HEK293 (cell line): ENCODE measurements around the gene ERICH3.

ENCODE experiments used
- CTCF ChIA-PET: fragments of 350-600 bp; formaldehyde crosslinking; extraction: SDS; loops from one replicate; lab custom pipeline; 2021; ENCODE audit warnings: antibody characterized with exemption; lab: Yijun Ruan, JAX
- POLR2A ChIA-PET: fragments of 300-600 bp; formaldehyde crosslinking; extraction: SDS; loops from one replicate; lab custom pipeline; 2020; ENCODE audit warnings: antibody characterized with exemption, inconsistent platforms; lab: Yijun Ruan, JAX
- H3K27ac ChIP-seq: fragments of 200-500 bp; sonication (Bioruptor generic); 2 replicates; pipeline ENCODE4 v1.5.1; 2014; ENCODE audit warnings: low read depth, low read length, control low read depth, inconsistent platforms; ENCODE audit errors: extremely low read depth
- H3K36me3 ChIP-seq, 2 experiments: fragments of 200-500 bp in 1 of 2; sonication (Bioruptor generic) in 1 of 2; 1 replicate in 1 of 2; 2 replicates in 1 of 2; pipeline ENCODE4 v1.5.1; 2014 to 2017; ENCODE audit warnings: inconsistent platforms in 2 of 2, low read length in 2 of 2; ENCODE audit not compliant: control insufficient read depth in 2 of 2, insufficient read depth in 1 of 2
- H3K4me1 ChIP-seq: fragments of 200-500 bp; sonication (Bioruptor generic); 2 replicates; pipeline ENCODE4 v1.5.1; 2014; ENCODE audit warnings: mild to moderate bottlenecking, low read length, inconsistent platforms; ENCODE audit not compliant: control insufficient read depth, insufficient read depth
- H3K4me3 ChIP-seq: 2 replicates; pipeline ENCODE4 v1.5.1; 2011; ENCODE audit warnings: low read depth, mild to moderate bottlenecking, control low read depth, low read length, moderate library complexity
- H3K9me3 ChIP-seq: fragments of 200-500 bp; sonication (Bioruptor generic); 2 replicates; pipeline ENCODE4 v1.5.1; 2014; ENCODE audit warnings: low read depth, low read length, inconsistent platforms; ENCODE audit not compliant: control insufficient read depth, insufficient read depth
- CTCF ChIP-seq: fragments of 450-650 bp; formaldehyde crosslinking; IDR thresholded peaks from 2 replicates; pipeline ENCODE4 v1.5.1; 2016; ENCODE audit warnings: missing biosample characterization, missing genetic modification characterization
- EGR2 ChIP-seq: fragments of 450-650 bp; formaldehyde crosslinking; IDR thresholded peaks from 2 replicates; pipeline ENCODE4 v1.5.1; 2016; ENCODE audit warnings: low read depth, missing biosample characterization, missing genetic modification characterization
- GLIS1 ChIP-seq: fragments of 450-650 bp; formaldehyde crosslinking; IDR thresholded peaks from 2 replicates; pipeline ENCODE4 v1.5.1; 2016; ENCODE audit warnings: missing biosample characterization, missing genetic modification characterization
- HIC1 ChIP-seq: fragments of 450-650 bp; formaldehyde crosslinking; IDR thresholded peaks from 2 replicates; pipeline ENCODE4 v1.5.1; 2016; ENCODE audit warnings: missing biosample characterization, missing genetic modification characterization
- HOXA7 ChIP-seq: sonication (generic); formaldehyde crosslinking; IDR thresholded peaks from 2 replicates; pipeline ENCODE4 v1.8.1; 2022; ENCODE audit warnings: missing genetic modification reagents, borderline replicate concordance
- MZF1 ChIP-seq: fragments of 450-650 bp; formaldehyde crosslinking; IDR thresholded peaks from 2 replicates; pipeline ENCODE4 v1.5.1; 2017; ENCODE audit warnings: missing biosample characterization, missing genetic modification characterization, borderline replicate concordance
- SCRT1 ChIP-seq: fragments of 450-650 bp; formaldehyde crosslinking; IDR thresholded peaks from 2 replicates; pipeline ENCODE4 v1.5.1; 2016; ENCODE audit warnings: missing biosample characterization, missing genetic modification characterization, borderline replicate concordance
- SP7 ChIP-seq: fragments of 450-650 bp; formaldehyde crosslinking; IDR thresholded peaks from 2 replicates; pipeline ENCODE4 v1.5.1; 2016; ENCODE audit warnings: missing biosample characterization, missing genetic modification characterization
- ZBTB6 ChIP-seq: fragments of 450-650 bp; formaldehyde crosslinking; IDR thresholded peaks from 2 replicates; pipeline ENCODE4 v1.5.1; 2017; ENCODE audit warnings: missing biosample characterization, missing genetic modification characterization
- ZFP69B ChIP-seq: fragments of 450-650 bp; formaldehyde crosslinking; IDR thresholded peaks from 2 replicates; pipeline ENCODE4 v1.5.1; 2016; ENCODE audit warnings: missing biosample characterization, missing genetic modification characterization
- ZNF114 ChIP-seq: fragments of 450-650 bp; formaldehyde crosslinking; IDR thresholded peaks from 2 replicates; pipeline ENCODE4 v1.5.0; 2017; ENCODE audit warnings: missing biosample characterization, missing genetic modification characterization
- ZNF121 ChIP-seq: fragments of 450-650 bp; formaldehyde crosslinking; IDR thresholded peaks from 2 replicates; pipeline ENCODE4 v1.5.1; 2016; ENCODE audit warnings: missing biosample characterization, missing genetic modification characterization
- ZNF146 ChIP-seq: fragments of 450-650 bp; formaldehyde crosslinking; IDR thresholded peaks from 2 replicates; pipeline ENCODE4 v1.5.1; 2016; ENCODE audit warnings: missing biosample characterization, missing genetic modification characterization
- ZNF19 ChIP-seq: fragments of 450-650 bp; formaldehyde crosslinking; IDR thresholded peaks from 2 replicates; pipeline ENCODE4; 2016; ENCODE audit warnings: missing biosample characterization, missing genetic modification characterization, low read depth
- ZNF274 ChIP-seq, 2 experiments: fragments of 200-500 bp in 1 of 2; fragments of 450-650 bp in 1 of 2; sonication (Bioruptor generic) in 1 of 2; formaldehyde crosslinking in 1 of 2; IDR thresholded peaks; 2 replicates each; pipeline versions ENCODE4 v1.5.1 to v1.6.1; 2014 to 2016; ENCODE audit warnings: borderline replicate concordance in 1 of 2, inconsistent platforms in 1 of 2, low read length in 1 of 2, missing biosample characterization in 1 of 2, missing genetic modification characterization in 1 of 2
- ZNF292 ChIP-seq: fragments of 450-650 bp; formaldehyde crosslinking; IDR thresholded peaks from 2 replicates; pipeline ENCODE4 v1.5.1; 2016; ENCODE audit warnings: low read depth, missing biosample characterization, missing genetic modification characterization, borderline replicate concordance
- ZNF404 ChIP-seq: fragments of 450-650 bp; formaldehyde crosslinking; IDR thresholded peaks from 2 replicates; pipeline ENCODE4 v1.5.1; 2017; ENCODE audit warnings: missing biosample characterization, missing genetic modification characterization
- ZNF48 ChIP-seq: fragments of 450-650 bp; formaldehyde crosslinking; IDR thresholded peaks from 2 replicates; pipeline ENCODE4 v1.5.1; 2016; ENCODE audit warnings: missing biosample characterization, missing genetic modification characterization
- ZNF549 ChIP-seq: fragments of 450-650 bp; IDR thresholded peaks from 2 replicates; pipeline ENCODE4 v1.5.1; 2018; ENCODE audit warnings: missing biosample characterization, missing genetic modification characterization, mild to moderate bottlenecking, inconsistent platforms, moderate library complexity
- ZNF654 ChIP-seq: fragments of 450-650 bp; formaldehyde crosslinking; IDR thresholded peaks from 2 replicates; pipeline ENCODE4 v1.5.1; 2016; ENCODE audit warnings: low read depth, missing biosample characterization, missing genetic modification characterization
- ZNF660 ChIP-seq: fragments of 450-650 bp; IDR thresholded peaks from 2 replicates; pipeline ENCODE4 v1.5.1; 2018; ENCODE audit warnings: missing biosample characterization, mild to moderate bottlenecking, missing genetic modification characterization

The ERICH3 gene

GRCh38 chr1:74693473-74693872, 19.9 kb upstream of the ERICH3 start (continued):
- TF ChIP-seq ZFP69B (tag by site-specific recombination), result no peak
- TF ChIP-seq ZNF549 (tag by site-specific recombination), result no peak
- no peak for TF ChIP-seq EGR2 (tag by site-specific recombination)
- no peak for TF ChIP-seq ZNF19

- Histone ChIP-seq H3K4me1 (no peaks in the 10 kb centered on the region), H3K27ac (no peak overlapping the region), H3K4me3 (no peak overlapping the region), H3K9me3 (no peaks in the 10 kb centered on the region), H3K36me3 (no peaks in the 10 kb centered on the region)
- CTCF ChIA-PET, result interaction anchor here (0.6 to 3.9 kb wide), 11 partner anchors 8 to 1099 kb away, joined by 3 to 32 read pairs (median 4); partner anchors contain the start of genes CRYZ and TYW3
- no peak for TF ChIP-seq ZNF292 (tag by site-specific recombination)
- no peak for TF ChIP-seq HIC1
- TF ChIP-seq ZNF274 (IDR thresholded peaks at IDR 0.05; ENCODE audit: low read length), result no peak
- TF ChIP-seq ZNF274 (tag by site-specific recombination; IDR thresholded peaks at IDR 0.05; ENCODE audit: borderline replicate concordance), result no peak
- no peak for TF ChIP-seq ZNF404
- TF ChIP-seq SCRT1, result no peak
- TF ChIP-seq ZNF114, result no peak
- no peak for TF ChIP-seq ZBTB6 (tag by site-specific recombination)
- no peak for TF ChIP-seq SP7 (tag by site-specific recombination)
- POLR2A ChIA-PET, result no interaction called here
These were observed 17.3 kb upstream of the ERICH3 start for GRCh38 chr1:74690909-74691308.

- TF ChIP-seq ZNF146 (tag by site-specific recombination) (no peak), MZF1 (no peak), ZNF48 (tag by site-specific recombination) (no peak), ZNF121 (no peak)
- Histone ChIP-seq H3K4me1 (no peaks in the 10 kb centered on the region), H3K27ac (no peak overlapping the region), H3K9me3 (no peaks in the 10 kb centered on the region), H3K36me3 (no peaks in the 10 kb centered on the region), H3K4me3 (no peak overlapping the region)
- ChIA-PET POLR2A (no interaction called here), CTCF (interaction anchor here (0.6 to 3.9 kb wide), 14 partner anchors 10 to 851 kb away, joined by 3 to 32 read pairs (median 4); partner anchors contain the start of genes CRYZ and TYW3)
These were observed 16.7 kb upstream of the ERICH3 start for GRCh38 chr1:74690364-74690696.

GRCh38 chr1:74689621-74690363, 16.2 kb upstream of the ERICH3 start:
- TF ChIP-seq GLIS1 (tag by site-specific recombination), result no peak
- peak; percentile 89 for TF ChIP-seq ZNF654
- 0 out of 2 replicates have a peak, but pooled peaks have one; percentile 51 for TF ChIP-seq CTCF
- peak; percentile 48; the same call in 1 of the 2 replicates for TF ChIP-seq ZNF660 (tag by site-specific recombination)
- no peak for TF ChIP-seq HOXA7 (CRISPR knock-in tag)
- no peak overlapping the region for H3K4me3 ChIP-seq
- CTCF ChIA-PET, result interaction anchor here (0.6 to 3.9 kb wide), 28 partner anchors 10 to 1349 kb away, joined by 3 to 32 read pairs (median 4); partner anchors contain the start of genes CRYZ and TYW3

More at GRCh38 chr1:74689621-74690363, 16.2 kb upstream of the ERICH3 start:
- Histone ChIP-seq H3K4me1 (no peaks in the 10 kb centered on the region), H3K9me3 (no peaks in the 10 kb centered on the region), H3K27ac (no peak overlapping the region), H3K36me3 (no peaks in the 10 kb centered on the region)
- POLR2A ChIA-PET, result no interaction called here
